H9 (cell line): ENCODE results near the gene NRIP3. TPM values are rescaled to one million over a fixed set of nuclear protein-coding genes. Genes with fewer than 3 reads are reported as not detected.

Source experiments
- DNase-seq: peaks from one replicate; pipeline ENCODE4 v3.0.0-alpha.2; 2017
- H2AFZ ChIP-seq: one replicate; pipeline ENCODE4 v1.6.1; 2013; ENCODE audit warnings: mild to moderate bottlenecking, low read length, control low read depth, moderate library complexity
- H2AK5ac ChIP-seq: 2 replicates; pipeline ENCODE4 v1.6.1; 2013; ENCODE audit warnings: low read length, control low read depth, mixed read lengths; ENCODE audit not compliant: insufficient read length
- H2BK120ac ChIP-seq: one replicate; pipeline ENCODE4 v1.6.1; 2013; ENCODE audit warnings: low read depth, mild to moderate bottlenecking, low read length, control low read depth, inconsistent platforms; ENCODE audit not compliant: poor library complexity, severe bottlenecking
- H2BK12ac ChIP-seq: 2 replicates; pipeline ENCODE4 v1.6.1; 2013; ENCODE audit warnings: low read length, control low read depth, mixed read lengths, low read depth; ENCODE audit not compliant: insufficient read length
- H2BK15ac ChIP-seq: 2 replicates; pipeline ENCODE4 v1.6.1; 2013; ENCODE audit warnings: low read depth, low read length, control low read depth
- H2BK20ac ChIP-seq: one replicate; pipeline ENCODE4 v1.6.1; 2013; ENCODE audit warnings: low read depth, mild to moderate bottlenecking, low read length, control low read depth, inconsistent platforms; ENCODE audit not compliant: poor library complexity, severe bottlenecking
- H2BK5ac ChIP-seq: 2 replicates; pipeline ENCODE4 v1.6.1; 2013; ENCODE audit warnings: low read length, control low read depth, mixed read lengths; ENCODE audit not compliant: insufficient read length
- H3K14ac ChIP-seq: 2 replicates; pipeline ENCODE4 v1.6.1; 2013; ENCODE audit warnings: low read length, control low read depth; ENCODE audit not compliant: insufficient read depth
- H3K18ac ChIP-seq: 2 replicates; pipeline ENCODE4 v1.6.1; 2013; ENCODE audit warnings: low read depth, mild to moderate bottlenecking, mixed read lengths, low read length, control low read depth; ENCODE audit not compliant: insufficient read length
- H3K23ac ChIP-seq: 2 replicates; pipeline ENCODE4 v1.6.1; 2013; ENCODE audit warnings: low read length, control low read depth, mixed read lengths, low read depth; ENCODE audit not compliant: insufficient read length
- H3K23me2 ChIP-seq: 2 replicates; pipeline ENCODE4 v1.6.1; 2013; ENCODE audit warnings: low read depth, mild to moderate bottlenecking, mixed read lengths, low read length, control low read depth; ENCODE audit not compliant: insufficient read length, poor library complexity, severe bottlenecking
- H3K27ac ChIP-seq: 2 replicates; pipeline ENCODE4 v1.5.1; 2013; ENCODE audit warnings: low read length, control low read depth, mixed read lengths, low read depth; ENCODE audit not compliant: insufficient read length
- H3K27me3 ChIP-seq: 2 replicates; pipeline ENCODE4 v1.6.1; 2013; ENCODE audit warnings: low read length, control low read depth, inconsistent platforms; ENCODE audit not compliant: insufficient read depth
- H3K4ac ChIP-seq: 2 replicates; pipeline ENCODE4 v1.6.1; 2013; ENCODE audit warnings: low read depth, mild to moderate bottlenecking, control low read depth, inconsistent platforms, low read length, moderate library complexity
- H3K4me1 ChIP-seq: 2 replicates; pipeline ENCODE4 v1.6.1; 2013; ENCODE audit warnings: low read length, control low read depth, inconsistent platforms; ENCODE audit not compliant: insufficient read depth
- H3K4me2 ChIP-seq: 2 replicates; pipeline ENCODE4 v1.6.1; 2013; ENCODE audit warnings: low read length, control low read depth, mixed read lengths; ENCODE audit not compliant: insufficient read length, insufficient read depth
- H3K56ac ChIP-seq: 2 replicates; pipeline ENCODE4 v1.6.1; 2013; ENCODE audit warnings: low read depth, mild to moderate bottlenecking, mixed read lengths, low read length, control low read depth; ENCODE audit not compliant: insufficient read length
- H3K79me1 ChIP-seq: 2 replicates; pipeline ENCODE4 v1.6.1; 2013; ENCODE audit warnings: low read depth, mild to moderate bottlenecking, moderate library complexity, low read length, control low read depth, inconsistent platforms; ENCODE audit not compliant: insufficient read depth, poor library complexity, severe bottlenecking
- H3K79me2 ChIP-seq: 2 replicates; pipeline ENCODE4 v1.6.1; 2013; ENCODE audit warnings: low read length, control low read depth, inconsistent platforms; ENCODE audit not compliant: insufficient read depth
- H3K9ac ChIP-seq: 2 replicates; pipeline ENCODE4 v1.6.1; 2013; ENCODE audit warnings: low read length, control low read depth, mixed read lengths; ENCODE audit not compliant: insufficient read length; ENCODE audit errors: extremely low read depth
- H3K9me3 ChIP-seq: one replicate; pipeline ENCODE4 v1.6.1; 2013; ENCODE audit warnings: low read depth, low read length, inconsistent platforms; ENCODE audit not compliant: control insufficient read depth
- H3T11ph ChIP-seq: one replicate; pipeline ENCODE4 v1.6.1; 2013; ENCODE audit warnings: mild to moderate bottlenecking, low read length, control low read depth, inconsistent platforms
- H4K20me1 ChIP-seq: one replicate; pipeline ENCODE4 v1.6.1; 2013; ENCODE audit not compliant: control insufficient read depth, insufficient read length, insufficient read depth
- H4K5ac ChIP-seq: 2 replicates; pipeline ENCODE4 v1.6.1; 2013; ENCODE audit warnings: low read depth, mild to moderate bottlenecking, mixed read lengths, low read length, control low read depth; ENCODE audit not compliant: insufficient read length
- H4K8ac ChIP-seq: replicated peaks from 2 replicates; pipeline ENCODE4 v1.6.1; 2013; ENCODE audit warnings: low read length, control low read depth, mixed read lengths, low read depth; ENCODE audit not compliant: insufficient read length
- H4K91ac ChIP-seq: 2 replicates; pipeline ENCODE4 v1.6.1; 2013; ENCODE audit warnings: low read depth, mild to moderate bottlenecking, moderate library complexity, mixed read lengths, low read length, control low read depth; ENCODE audit not compliant: insufficient read length
- H3K27ac Mint-ChIP-seq, 3 experiments: 2 replicates in 2 of 3; 3 replicates in 1 of 3; pipeline ENCODE4 v1.8.0; 2020 to 2021; ENCODE audit warnings: mixed read lengths in 3 of 3, mild to moderate bottlenecking in 1 of 3, moderate library complexity in 1 of 3
- H3K27me3 Mint-ChIP-seq: 2 replicates; pipeline ENCODE4 v1.8.0; 2021; ENCODE audit warnings: low read depth, mild to moderate bottlenecking, moderate library complexity, mixed read lengths
- H3K36me3 Mint-ChIP-seq, 3 experiments: 2 replicates in 2 of 3; 3 replicates in 1 of 3; pipeline ENCODE4 v1.8.0; 2020 to 2021; ENCODE audit warnings: low read depth in 3 of 3, mixed read lengths in 3 of 3; ENCODE audit not compliant: insufficient read depth in 1 of 3
- H3K4me1 Mint-ChIP-seq, 2 experiments: 2 replicates each; pipeline ENCODE4 v1.8.0; 2020; ENCODE audit warnings: mixed read lengths in 2 of 2
- H3K4me3 Mint-ChIP-seq, 2 experiments: 2 replicates in 1 of 2; 3 replicates in 1 of 2; pipeline ENCODE4 v1.8.0; 2020 to 2021; ENCODE audit warnings: mild to moderate bottlenecking in 2 of 2, mixed read lengths in 2 of 2, moderate library complexity in 1 of 2
- H3K9me3 Mint-ChIP-seq, 2 experiments: 2 replicates in 1 of 2; 3 replicates in 1 of 2; pipeline ENCODE4 v1.8.0; 2020; ENCODE audit warnings: mild to moderate bottlenecking in 2 of 2, mixed read lengths in 2 of 2, moderate library complexity in 1 of 2
- WGBS: extraction: QIAGEN DNeasy Blood & Tissue Kit; methylation state at CpG from one replicate; pipeline ENCODE4 v1.1.7; 2013; ENCODE audit warnings: missing lambda C conversion rate, low lambda C conversion rate, mixed read lengths; ENCODE audit not compliant: insufficient read length; ENCODE audit errors: extremely low coverage; 5-methylcytosine and 5-hydroxymethylcytosine counted together
- total RNA-seq: library from RNA; stranded (reverse); gene quantifications from 2 replicates; pipeline ENCODE4 v1.2.1, GENCODE V29; 2021
- TF ChIP-seq, protein P1 (sequence below): fragments of 200-600 bp; sonication (generic); conservative IDR thresholded peaks from 3 replicates; pipeline ENCODE4 v1.8.0; 2021; ENCODE audit warnings: antibody characterized with exemption, mild to moderate bottlenecking

NRIP3 gene
- total RNA-seq, 1 experiment from 2014 or later, result 4.2 TPM

DNA sequence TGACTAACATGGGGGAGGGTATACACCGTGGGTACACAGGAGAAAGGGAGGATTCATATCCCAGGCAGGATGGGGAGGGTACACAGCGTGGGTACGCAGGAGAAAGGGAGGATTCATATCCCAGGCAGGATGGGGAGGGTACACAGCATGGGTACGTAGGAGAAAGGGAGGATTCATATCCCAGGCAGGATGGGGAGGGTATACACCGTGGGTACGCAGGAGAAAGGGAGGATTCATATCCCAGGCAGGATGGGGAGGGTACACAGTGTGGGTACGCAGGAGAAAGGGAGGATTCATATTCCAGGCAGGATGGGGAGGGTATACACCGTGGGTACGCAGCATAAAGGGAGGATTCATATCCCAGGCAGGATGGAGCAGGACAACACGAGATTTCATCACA is 36.6 kb upstream of the NRIP3 start:
- no peaks in the 10 kb centered on the region; the same call in 1 of the 2 replicates for H3K4me1 ChIP-seq
- TF ChIP-seq, protein P1, sequence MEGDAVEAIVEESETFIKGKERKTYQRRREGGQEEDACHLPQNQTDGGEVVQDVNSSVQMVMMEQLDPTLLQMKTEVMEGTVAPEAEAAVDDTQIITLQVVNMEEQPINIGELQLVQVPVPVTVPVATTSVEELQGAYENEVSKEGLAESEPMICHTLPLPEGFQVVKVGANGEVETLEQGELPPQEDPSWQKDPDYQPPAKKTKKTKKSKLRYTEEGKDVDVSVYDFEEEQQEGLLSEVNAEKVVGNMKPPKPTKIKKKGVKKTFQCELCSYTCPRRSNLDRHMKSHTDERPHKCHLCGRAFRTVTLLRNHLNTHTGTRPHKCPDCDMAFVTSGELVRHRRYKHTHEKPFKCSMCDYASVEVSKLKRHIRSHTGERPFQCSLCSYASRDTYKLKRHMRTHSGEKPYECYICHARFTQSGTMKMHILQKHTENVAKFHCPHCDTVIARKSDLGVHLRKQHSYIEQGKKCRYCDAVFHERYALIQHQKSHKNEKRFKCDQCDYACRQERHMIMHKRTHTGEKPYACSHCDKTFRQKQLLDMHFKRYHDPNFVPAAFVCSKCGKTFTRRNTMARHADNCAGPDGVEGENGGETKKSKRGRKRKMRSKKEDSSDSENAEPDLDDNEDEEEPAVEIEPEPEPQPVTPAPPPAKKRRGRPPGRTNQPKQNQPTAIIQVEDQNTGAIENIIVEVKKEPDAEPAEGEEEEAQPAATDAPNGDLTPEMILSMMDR, result no peak
- Mint-ChIP-seq H3K4me1 (peaks cover 26 to 34% of the 10 kb centered on the region in 2 experiments), H3K27ac (no peak overlapping the region), H3K27me3 (peaks cover 7% of the 10 kb centered on the region), H3K36me3 (no peaks in the 10 kb centered on the region), H3K9me3 (no peaks in the 10 kb centered on the region), H3K4me3 (no peak overlapping the region)
- no peak overlapping the region for H3K27ac ChIP-seq
- H2BK5ac ChIP-seq, result no peak overlapping the region
- H2BK15ac ChIP-seq, result no peak overlapping the region
- H3K9me3 ChIP-seq, result no peaks in the 10 kb centered on the region
- no peak overlapping the region for H4K8ac ChIP-seq
- no peak overlapping the region for H3K4ac ChIP-seq
- no peak overlapping the region for H2BK20ac ChIP-seq
- no peak overlapping the region for H3T11ph ChIP-seq
- no peak overlapping the region for H3K4me2 ChIP-seq
- no peak overlapping the region for H2AK5ac ChIP-seq
- no peak for DNase-seq
- no peak overlapping the region for H2BK12ac ChIP-seq
- H3K79me2 ChIP-seq, result no peaks in the 10 kb centered on the region
- no peak overlapping the region for H4K5ac ChIP-seq
- H4K91ac ChIP-seq, result no peak overlapping the region
- H3K23me2 ChIP-seq, result no peaks in the 10 kb centered on the region
- no peaks in the 10 kb centered on the region for H4K20me1 ChIP-seq
- H3K79me1 ChIP-seq, result no peaks in the 10 kb centered on the region
- H3K56ac ChIP-seq, result no peak overlapping the region
- H3K18ac ChIP-seq, result no peak overlapping the region
- H2BK120ac ChIP-seq, result no peak overlapping the region
- no peak overlapping the region for H3K14ac ChIP-seq
- H2AFZ ChIP-seq, result no peak overlapping the region
- WGBS, result no CpG with 5 or more reads among the region's 10 CpGs
- H3K27me3 ChIP-seq, result no peaks in the 10 kb centered on the region
- H3K23ac ChIP-seq, result no peak overlapping the region
- H3K9ac ChIP-seq, result no peak overlapping the region
